ENCODE measurements around the gene GABRR2.

Gene GABRR2

DNA sequence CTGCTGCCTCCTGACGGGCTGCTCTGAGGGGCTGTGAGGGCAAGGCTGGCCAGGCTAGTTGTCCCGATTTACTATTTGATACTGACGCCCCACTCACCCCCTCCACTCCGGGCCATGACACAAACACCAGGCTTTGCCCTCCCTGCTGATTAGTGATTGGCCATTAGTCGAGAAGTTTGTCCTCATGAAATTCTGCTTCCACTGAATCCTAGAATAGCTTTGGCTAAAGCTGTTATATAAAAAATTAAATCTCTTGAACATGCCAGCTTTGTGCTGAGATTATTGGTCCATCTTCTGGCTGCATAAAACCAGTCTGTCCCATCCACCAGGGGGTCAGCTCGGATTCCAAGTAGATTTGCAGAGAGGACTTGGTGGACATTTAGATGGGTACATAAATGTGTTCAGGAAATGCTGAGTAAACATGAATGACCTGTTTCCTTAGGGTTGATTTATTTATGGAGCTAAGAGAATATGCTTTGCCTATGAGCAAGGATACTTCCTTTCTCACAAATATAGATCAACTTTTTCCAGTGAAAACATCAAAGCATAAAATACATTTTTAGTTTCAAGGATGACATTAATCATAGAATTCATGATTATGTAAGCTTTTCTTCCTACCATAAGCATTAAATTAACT lies at the start of gene GABRR2:
TSS of gene GABRR2 (minus strand) at position 51 of the 637 bp plus-strand sequence. CDS start 134 bp downstream, outside the sequence.
- no peak for DNase-seq (ENCODE audit: low spot score)

DNA sequence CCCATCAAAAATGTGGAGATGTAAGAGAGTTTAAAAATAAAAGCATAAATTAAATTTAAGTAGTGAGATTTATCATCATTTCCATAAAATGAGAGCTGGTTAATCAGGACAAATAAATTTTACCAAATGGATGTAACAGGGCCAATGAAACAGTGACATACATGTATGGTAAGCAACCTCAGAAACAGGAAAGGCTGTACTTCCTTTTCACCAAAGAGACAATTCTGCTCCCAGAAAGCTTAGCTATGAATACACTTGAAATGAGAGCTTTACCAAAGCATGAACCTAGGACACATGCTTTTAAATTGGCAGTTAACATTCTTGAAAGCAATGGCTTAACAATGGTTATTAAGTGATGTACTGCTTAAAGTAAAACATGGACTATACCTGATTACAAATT lies 49.5 kb upstream of the GABRR2 start:
- DNase-seq (ENCODE audit: low spot score), result no peak

GRCh38 chr6:89361171-89361570 lies 46.1 kb upstream of the GABRR2 start:
- DNase-seq (ENCODE audit: low spot score), result no peak

- DNase-seq (ENCODE audit: low spot score), result no peak
Observed at GRCh38 chr6:89360415-89360999, 45.4 kb upstream of the GABRR2 start.

- no peak for DNase-seq (ENCODE audit: low spot score)
Observed at GRCh38 chr6:89359561-89359960, 44.5 kb upstream of the GABRR2 start.

- no peak for DNase-seq (ENCODE audit: low spot score)
Observed at GRCh38 chr6:89357390-89357789, 42.3 kb upstream of the GABRR2 start.

- no peak for DNase-seq (ENCODE audit: low spot score)
Observed at GRCh38 chr6:89356642-89357170, 41.6 kb upstream of the GABRR2 start.

- no peak for DNase-seq (ENCODE audit: low spot score)
Observed at GRCh38 chr6:89355511-89356194, 40.6 kb upstream of the GABRR2 start.

- DNase-seq (ENCODE audit: low spot score), result no peak
Observed at GRCh38 chr6:89353702-89354392, 38.7 kb upstream of the GABRR2 start.

DNA sequence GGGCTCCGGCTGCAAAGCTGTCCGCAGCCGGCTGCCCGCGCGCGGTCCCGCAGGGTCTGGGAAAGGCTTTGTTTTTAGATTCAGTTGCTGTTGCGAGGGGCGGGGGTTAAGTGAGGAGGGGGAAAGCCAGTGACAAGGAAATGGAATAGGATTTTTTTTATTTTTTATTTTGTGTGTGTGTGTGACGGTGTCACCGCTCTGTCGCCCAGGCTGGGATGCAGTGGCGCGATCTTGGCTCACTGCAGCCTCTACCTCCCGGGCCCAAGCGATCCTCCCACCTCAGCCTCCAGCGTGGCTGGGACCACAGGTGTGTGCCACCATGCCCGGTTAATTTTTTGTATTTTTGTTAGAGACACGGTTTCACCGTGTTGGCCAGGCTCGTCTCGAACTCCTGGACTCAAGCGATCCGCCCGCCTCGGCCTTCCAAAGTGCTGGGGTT lies 38.0 kb upstream of the GABRR2 start:
- DNase-seq (ENCODE audit: low spot score), result no peak

DNA sequence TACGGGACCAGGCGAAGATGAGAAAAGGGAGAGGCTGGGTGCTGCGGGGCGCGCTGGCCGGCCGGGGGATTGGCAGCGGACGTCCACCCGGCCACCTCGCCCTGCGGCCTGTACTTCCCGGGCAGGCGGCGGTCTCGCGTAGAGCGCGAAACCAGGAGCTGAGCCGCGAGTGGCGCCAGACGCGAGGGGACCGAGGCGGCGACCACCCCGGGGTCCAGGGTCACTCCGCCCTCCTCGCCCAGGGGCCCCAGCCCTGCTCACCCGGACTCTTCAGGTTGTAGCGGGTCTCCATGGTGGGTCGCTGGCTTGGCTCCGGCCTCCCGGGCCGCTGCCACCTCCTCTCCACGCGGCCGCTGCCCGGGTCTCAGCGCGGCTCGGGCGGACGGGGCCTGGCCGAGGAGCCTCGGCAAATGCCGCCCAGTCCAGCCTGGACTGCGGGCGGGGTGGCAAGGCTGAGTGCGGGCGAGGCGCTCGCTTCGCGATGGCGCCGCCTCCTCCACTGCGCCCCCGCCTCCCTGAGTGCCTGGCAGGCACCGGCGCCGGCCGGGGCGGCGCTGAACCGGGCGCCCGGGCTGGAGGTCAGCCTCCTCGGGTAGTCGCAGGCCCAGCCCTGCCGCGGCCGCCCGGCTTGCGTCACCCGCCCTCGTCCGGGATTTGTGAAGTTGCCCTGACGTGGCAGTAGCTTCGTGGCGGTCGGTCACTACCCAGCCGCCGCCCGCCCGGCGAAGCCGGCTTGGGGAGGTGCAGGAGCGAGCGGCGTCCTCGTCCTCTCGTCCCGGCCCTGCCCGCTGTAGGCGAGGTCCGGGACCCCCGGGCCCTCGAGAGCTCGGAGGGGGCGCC lies 37.4 kb upstream of the GABRR2 start, which contains the start of gene UBE2J1:
TSS of gene UBE2J1 (minus strand) at position 445 of the 840 bp plus-strand sequence. CDS start at position 292, 153 bp downstream.
- DNase-seq (ENCODE audit: low spot score), result peak; percentile 89

GRCh38 chr6:89351671-89352277 lies 36.7 kb upstream of the GABRR2 start:
- DNase-seq (ENCODE audit: low spot score), result no peak

- DNase-seq (ENCODE audit: low spot score), result peak; percentile 43
Observed at GRCh38 chr6:89350281-89350966, 35.3 kb upstream of the GABRR2 start.

DNA sequence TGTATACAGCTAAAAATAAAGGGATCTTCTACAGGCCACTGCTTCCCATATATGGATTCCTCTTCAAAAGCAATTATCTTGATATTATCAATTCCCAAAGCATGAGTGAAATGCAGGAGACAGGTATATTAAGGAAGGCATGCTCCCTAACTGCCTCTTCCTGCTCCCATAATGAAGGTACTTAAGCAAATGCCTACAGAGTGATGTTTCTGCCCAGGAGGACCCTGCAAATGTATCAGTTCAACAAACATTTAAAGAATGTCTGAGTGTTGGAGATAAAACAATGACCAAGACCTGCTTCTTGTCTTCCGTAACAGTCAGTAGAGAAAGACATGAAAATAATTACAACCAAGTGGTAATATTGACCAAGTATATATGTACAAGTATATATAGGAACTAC lies 33.3 kb upstream of the GABRR2 start:
- no peak for DNase-seq (ENCODE audit: low spot score)

DNA sequence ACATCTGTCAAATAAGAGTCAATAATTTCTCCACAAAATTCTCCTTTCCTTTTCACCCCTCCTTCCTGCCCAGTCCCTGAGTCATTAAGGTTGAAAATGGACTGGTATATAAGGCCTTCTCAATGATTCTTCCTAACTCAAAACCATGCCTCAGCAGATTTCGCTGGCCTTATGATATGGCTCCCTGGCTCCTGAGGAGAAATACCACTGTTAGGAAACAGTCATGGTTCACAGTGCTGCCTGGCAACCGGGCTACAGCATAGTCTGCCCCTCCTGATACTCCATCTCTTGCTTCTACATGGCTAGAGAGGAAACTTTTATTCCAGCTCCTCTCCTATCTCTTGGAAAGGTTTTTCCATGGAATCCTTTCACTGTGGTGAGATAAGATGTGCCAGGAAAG lies 32.7 kb upstream of the GABRR2 start:
- DNase-seq (ENCODE audit: low spot score), result no peak

DNA sequence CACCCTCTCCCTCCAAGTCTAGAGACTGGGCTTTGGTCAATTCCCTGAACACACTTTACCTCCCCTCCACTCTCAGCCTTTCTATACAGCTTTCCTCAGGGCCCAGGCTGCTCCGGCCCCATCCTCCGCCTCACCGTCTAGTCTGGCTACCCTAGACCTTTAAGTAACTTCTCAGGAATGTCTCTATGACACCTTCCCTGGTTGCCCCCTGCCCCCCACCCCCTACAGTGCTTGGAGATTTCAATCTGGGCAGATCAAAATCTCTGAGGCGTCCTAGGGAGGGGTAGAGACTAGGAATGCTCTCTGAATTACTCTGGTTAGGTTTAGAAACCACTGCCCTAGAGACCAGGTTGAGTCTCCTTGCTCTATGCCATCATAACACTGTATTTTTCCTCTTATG lies 31.3 kb upstream of the GABRR2 start:
- no peak for DNase-seq (ENCODE audit: low spot score)

DNA sequence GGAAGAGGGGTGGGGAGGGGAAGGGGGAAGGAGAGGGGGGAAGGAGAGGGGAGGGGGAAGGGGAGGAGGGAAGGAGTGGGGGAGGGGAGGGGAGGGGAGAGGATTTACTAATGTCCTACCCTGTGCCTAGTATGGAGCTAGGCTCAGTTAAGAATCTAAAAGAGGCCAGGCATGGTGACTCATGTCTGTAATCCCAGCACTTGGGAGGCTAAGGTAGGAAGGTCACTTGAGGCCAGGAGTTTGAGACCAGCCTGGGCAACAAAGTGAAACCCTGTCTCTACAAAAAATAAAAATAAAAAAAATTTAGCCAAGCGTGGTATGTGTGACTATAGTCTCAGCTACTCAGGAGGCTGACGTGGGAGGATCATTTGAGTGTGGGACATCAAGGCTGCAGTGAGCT lies 24.5 kb upstream of the GABRR2 start:
- no peak for DNase-seq (ENCODE audit: low spot score)

DNA sequence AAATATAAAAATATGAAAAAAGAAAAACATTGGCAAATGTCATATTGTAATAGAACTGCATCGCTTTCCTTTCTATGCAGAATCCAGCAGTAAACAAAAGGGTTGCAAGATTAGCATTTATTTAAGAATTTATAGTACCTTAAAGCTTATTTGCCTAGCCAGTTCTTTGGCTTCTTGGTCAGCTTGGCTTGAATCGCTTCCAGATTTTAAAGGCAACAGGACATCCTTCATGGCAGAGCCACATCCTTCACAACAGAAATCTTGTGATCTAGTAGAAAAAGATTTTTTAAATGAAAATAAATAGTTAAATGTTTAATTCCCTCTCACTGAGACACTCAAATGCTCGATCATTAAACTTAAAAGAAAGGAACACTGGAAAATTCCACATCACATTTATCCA lies 20.1 kb upstream of the GABRR2 start:
- no peak for DNase-seq (ENCODE audit: low spot score)

- no peak for DNase-seq (ENCODE audit: low spot score)
Observed at GRCh38 chr6:89330910-89331309, 15.8 kb upstream of the GABRR2 start.

GRCh38 chr6:89328976-89329375 lies 13.9 kb upstream of the GABRR2 start:
- no peak for DNase-seq (ENCODE audit: low spot score)
